Mammary epithelial cell (primary cell): ENCODE data around the gene USP3.

Source experiments
- CTCF ChIP-seq, 2 donors: IDR thresholded peaks in 1 of 2; conservative IDR thresholded peaks in 1 of 2; 2 replicates each; pipeline ENCODE4 v1.5.1; 2011 to 2012; ENCODE audit warnings: inconsistent platforms in 2 of 2, low read length in 2 of 2, mild to moderate bottlenecking in 2 of 2, control low read depth in 1 of 2, low read depth in 1 of 2; ENCODE audit not compliant: insufficient read depth in 1 of 2; ENCODE audit errors: extremely low read depth in 1 of 2
- EZH2 ChIP-seq: IDR thresholded peaks from 2 replicates; pipeline ENCODE4 v1.6.1; 2012; ENCODE audit warnings: low read length, inconsistent platforms, borderline replicate concordance

GRCh38 chr15:63601026-63601703, 96.8 kb downstream of the USP3 start:
- no peak for TF ChIP-seq CTCF (conservative IDR thresholded peaks at IDR 0.05 in 1 of 2, IDR thresholded peaks at IDR 0.05 in 1 of 2; ENCODE audit: extremely low read depth in 1 of 2, insufficient read depth in 1 of 2, low read depth in 1 of 2, low read length in 2 of 2)
- TF ChIP-seq EZH2: no peak
